Measurements from ENCODE around the gene PRSS38.

DNA sequence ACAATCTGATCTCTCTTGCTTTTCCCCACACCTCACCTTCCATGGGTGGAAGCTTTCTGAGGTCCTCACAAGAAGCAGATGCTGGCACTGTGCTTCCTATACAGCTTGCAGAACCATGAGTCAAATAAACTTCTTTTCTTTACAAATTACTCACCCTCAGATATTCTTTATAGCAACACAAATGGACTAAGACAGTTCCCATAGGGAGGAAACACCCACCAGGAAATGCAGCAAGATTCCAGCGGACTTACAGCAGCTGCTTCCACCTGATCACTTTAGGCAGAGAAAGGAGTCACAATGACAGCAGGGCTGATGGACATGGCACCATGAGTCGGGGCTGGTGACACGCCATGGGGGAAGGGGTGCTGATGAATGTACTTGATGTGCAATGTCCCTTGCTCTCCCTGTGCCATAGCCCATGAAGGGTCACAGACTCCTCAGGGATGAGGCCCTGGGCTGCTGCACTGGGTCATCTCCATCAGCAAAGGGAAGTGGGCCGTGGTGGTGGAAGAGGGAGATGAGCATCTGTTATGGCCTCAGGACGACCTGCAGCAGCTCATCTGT is 53.9 kb downstream of the PRSS38 start:
- TF ChIP-seq, protein P1, sequence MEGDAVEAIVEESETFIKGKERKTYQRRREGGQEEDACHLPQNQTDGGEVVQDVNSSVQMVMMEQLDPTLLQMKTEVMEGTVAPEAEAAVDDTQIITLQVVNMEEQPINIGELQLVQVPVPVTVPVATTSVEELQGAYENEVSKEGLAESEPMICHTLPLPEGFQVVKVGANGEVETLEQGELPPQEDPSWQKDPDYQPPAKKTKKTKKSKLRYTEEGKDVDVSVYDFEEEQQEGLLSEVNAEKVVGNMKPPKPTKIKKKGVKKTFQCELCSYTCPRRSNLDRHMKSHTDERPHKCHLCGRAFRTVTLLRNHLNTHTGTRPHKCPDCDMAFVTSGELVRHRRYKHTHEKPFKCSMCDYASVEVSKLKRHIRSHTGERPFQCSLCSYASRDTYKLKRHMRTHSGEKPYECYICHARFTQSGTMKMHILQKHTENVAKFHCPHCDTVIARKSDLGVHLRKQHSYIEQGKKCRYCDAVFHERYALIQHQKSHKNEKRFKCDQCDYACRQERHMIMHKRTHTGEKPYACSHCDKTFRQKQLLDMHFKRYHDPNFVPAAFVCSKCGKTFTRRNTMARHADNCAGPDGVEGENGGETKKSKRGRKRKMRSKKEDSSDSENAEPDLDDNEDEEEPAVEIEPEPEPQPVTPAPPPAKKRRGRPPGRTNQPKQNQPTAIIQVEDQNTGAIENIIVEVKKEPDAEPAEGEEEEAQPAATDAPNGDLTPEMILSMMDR (IDR thresholded peaks at IDR 0.05), result no peak
- TF ChIP-seq TCF7L2 (IDR thresholded peaks at IDR 0.05; ENCODE audit: low read depth, low read length), result no peak
- no peak for TF ChIP-seq REST (IDR thresholded peaks at IDR 0.05; ENCODE audit: insufficient read depth in 1 of 2, low read depth in 2 of 2, low read length in 1 of 2)
- no peak for TF ChIP-seq POLR2AphosphoS5 (IDR thresholded peaks at IDR 0.05; ENCODE audit: low read depth, low read length)
